ENCODE results near the gene RAB3IP. TPM values are rescaled to one million over a fixed set of nuclear protein-coding genes. Genes with fewer than 3 reads are reported as not detected.
"Not testable (repeated sequence)": the region's sequence is repeated elsewhere in the genome, so short reads cannot be mapped to it uniquely, and the experiment has no call there.

RAB3IP gene
- total RNA-seq, 1 donor from 2014 or later = 14.1 TPM

DNA sequence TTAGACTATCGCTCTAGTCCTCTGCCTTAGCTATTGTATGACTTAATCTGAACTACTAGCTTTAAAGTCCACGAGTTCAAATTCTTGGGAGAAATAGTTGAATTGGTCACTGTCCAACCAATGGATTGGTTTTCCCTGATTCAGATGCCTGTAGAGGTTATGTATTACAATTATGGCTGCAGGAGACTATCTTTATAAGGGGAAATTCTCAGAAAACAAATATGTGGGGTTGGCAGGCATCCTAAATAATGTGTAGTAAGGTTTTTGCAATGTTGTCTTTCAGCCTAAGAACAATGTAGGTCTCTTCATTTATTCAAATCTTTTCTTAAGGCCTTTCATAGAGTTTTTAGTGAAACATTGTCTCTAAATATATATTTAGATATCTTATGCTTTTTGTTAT, 113.3 kb downstream of the RAB3IP start:
- no peak overlapping the region for H3K27ac Mint-ChIP-seq (ENCODE audit: unreplicated experiment)
- H3K9me3 Mint-ChIP-seq (ENCODE audit: unreplicated experiment) = no peaks in the 10 kb centered on the region
- TF ChIP-seq, protein P1, sequence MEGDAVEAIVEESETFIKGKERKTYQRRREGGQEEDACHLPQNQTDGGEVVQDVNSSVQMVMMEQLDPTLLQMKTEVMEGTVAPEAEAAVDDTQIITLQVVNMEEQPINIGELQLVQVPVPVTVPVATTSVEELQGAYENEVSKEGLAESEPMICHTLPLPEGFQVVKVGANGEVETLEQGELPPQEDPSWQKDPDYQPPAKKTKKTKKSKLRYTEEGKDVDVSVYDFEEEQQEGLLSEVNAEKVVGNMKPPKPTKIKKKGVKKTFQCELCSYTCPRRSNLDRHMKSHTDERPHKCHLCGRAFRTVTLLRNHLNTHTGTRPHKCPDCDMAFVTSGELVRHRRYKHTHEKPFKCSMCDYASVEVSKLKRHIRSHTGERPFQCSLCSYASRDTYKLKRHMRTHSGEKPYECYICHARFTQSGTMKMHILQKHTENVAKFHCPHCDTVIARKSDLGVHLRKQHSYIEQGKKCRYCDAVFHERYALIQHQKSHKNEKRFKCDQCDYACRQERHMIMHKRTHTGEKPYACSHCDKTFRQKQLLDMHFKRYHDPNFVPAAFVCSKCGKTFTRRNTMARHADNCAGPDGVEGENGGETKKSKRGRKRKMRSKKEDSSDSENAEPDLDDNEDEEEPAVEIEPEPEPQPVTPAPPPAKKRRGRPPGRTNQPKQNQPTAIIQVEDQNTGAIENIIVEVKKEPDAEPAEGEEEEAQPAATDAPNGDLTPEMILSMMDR (IDR thresholded peaks at IDR 0.05; ENCODE audit: unreplicated experiment) = no peak
- no peaks in the 10 kb centered on the region for H3K4me1 Mint-ChIP-seq (ENCODE audit: unreplicated experiment)
- peaks cover 5% of the 10 kb centered on the region for H3K36me3 Mint-ChIP-seq (ENCODE audit: low read depth, unreplicated experiment)
- no peak overlapping the region for H3K4me3 Mint-ChIP-seq (ENCODE audit: unreplicated experiment)
- no peaks in the 10 kb centered on the region for H3K27me3 Mint-ChIP-seq (ENCODE audit: unreplicated experiment)
- no peak for DNase-seq (ENCODE audit: low spot score)

DNA sequence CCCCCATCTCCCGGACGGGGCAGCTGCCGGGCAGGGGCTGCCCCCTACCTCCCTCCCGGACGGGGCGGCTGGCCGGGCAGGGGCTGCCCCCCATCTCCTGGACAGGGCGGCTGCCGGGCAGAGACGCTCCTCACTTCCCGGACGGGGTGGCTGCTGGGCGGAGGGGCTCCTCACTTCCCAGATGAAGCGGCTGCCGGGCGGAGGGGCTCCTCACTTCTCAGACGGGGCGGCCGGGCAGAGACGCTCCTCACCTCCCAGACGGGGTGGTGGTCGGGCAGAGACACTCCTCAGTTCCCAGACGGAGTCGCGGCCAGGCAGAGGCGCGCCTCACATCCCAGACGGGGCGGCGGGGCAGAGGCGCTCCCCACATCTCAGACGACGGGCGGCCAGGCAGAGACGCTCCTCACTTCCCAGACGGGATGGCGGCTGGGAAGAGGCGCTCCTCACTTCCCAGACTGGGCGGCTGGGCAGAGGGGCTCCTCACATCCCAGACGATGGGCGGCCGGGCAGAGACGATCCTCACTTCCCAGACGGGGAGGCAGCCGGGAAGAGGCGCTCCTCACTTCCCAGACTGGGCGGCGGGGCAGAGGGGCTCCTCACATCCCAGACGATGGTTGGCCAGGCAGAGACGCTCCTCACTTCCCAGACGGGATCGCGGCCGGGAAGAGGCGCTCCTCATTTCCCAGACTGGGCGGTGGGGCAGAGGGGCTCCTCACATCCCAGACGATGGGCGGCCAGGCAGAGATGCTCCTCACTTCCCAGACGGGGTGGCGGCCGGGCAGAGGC, 114.7 kb downstream of the RAB3IP start:
- H3K36me3 Mint-ChIP-seq (ENCODE audit: low read depth, unreplicated experiment); H3K4me1 Mint-ChIP-seq (ENCODE audit: unreplicated experiment); H3K27me3 Mint-ChIP-seq (ENCODE audit: unreplicated experiment); DNase-seq (ENCODE audit: low spot score); H3K9me3 Mint-ChIP-seq (ENCODE audit: unreplicated experiment); H3K4me3 Mint-ChIP-seq (ENCODE audit: unreplicated experiment); H3K27ac Mint-ChIP-seq (ENCODE audit: unreplicated experiment): not testable (repeated sequence)

DNA sequence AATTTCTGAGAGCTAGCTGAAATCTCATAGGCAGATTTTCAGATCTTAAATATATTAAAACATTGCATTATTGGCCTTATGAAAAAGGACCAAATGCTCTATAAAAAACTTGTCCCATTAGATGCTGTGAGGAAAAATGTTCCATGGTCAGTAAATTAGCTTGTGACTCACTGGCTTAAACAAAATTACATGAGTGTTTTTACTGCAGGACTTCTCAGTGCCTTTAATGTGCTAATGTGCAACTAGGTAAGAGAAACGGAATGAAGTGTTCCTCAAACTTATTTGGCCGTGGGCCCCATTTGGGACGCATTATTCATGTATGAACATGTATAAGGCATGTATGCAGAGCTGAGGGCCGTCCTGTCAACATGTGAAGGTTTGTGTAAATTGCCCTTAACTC, 128.0 kb downstream of the RAB3IP start:
- no peak for DNase-seq (ENCODE audit: low spot score)
- no peaks in the 10 kb centered on the region for H3K9me3 Mint-ChIP-seq (ENCODE audit: unreplicated experiment)
- H3K4me1 Mint-ChIP-seq (ENCODE audit: unreplicated experiment) = no peaks in the 10 kb centered on the region
- H3K4me3 Mint-ChIP-seq (ENCODE audit: unreplicated experiment) = no peak overlapping the region
- no peaks in the 10 kb centered on the region for H3K27me3 Mint-ChIP-seq (ENCODE audit: unreplicated experiment)
- no peaks in the 10 kb centered on the region for H3K36me3 Mint-ChIP-seq (ENCODE audit: low read depth, unreplicated experiment)
- H3K27ac Mint-ChIP-seq (ENCODE audit: unreplicated experiment) = no peak overlapping the region
- TF ChIP-seq, protein P1 (IDR thresholded peaks at IDR 0.05; ENCODE audit: unreplicated experiment) = no peak

DNA sequence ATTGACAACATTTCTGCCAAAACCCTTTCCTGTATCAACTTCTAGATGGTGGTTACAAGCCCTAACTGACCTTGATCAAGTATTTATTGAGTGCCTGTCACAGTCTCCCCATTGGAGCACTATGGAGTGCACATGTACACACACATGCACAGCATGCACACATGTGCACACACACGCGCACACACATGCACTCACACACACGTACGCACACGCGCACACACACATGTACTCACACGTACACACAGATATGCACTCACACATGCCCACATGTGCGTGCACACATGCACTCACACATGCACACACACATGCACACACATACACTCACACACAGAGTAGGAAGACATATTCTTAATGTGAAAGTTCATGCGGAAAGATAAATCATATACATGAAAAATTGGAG, 130.0 kb downstream of the RAB3IP start:
- no peaks in the 10 kb centered on the region for H3K27me3 Mint-ChIP-seq (ENCODE audit: unreplicated experiment)
- TF ChIP-seq, protein P1 (IDR thresholded peaks at IDR 0.05; ENCODE audit: unreplicated experiment) = no peak
- no peak overlapping the region for H3K4me3 Mint-ChIP-seq (ENCODE audit: unreplicated experiment)
- no peaks in the 10 kb centered on the region for H3K4me1 Mint-ChIP-seq (ENCODE audit: unreplicated experiment)
- no peaks in the 10 kb centered on the region for H3K9me3 Mint-ChIP-seq (ENCODE audit: unreplicated experiment)
- H3K27ac Mint-ChIP-seq (ENCODE audit: unreplicated experiment) = no peak overlapping the region
- DNase-seq (ENCODE audit: low spot score) = no peak
- no peaks in the 10 kb centered on the region for H3K36me3 Mint-ChIP-seq (ENCODE audit: low read depth, unreplicated experiment)

DNA sequence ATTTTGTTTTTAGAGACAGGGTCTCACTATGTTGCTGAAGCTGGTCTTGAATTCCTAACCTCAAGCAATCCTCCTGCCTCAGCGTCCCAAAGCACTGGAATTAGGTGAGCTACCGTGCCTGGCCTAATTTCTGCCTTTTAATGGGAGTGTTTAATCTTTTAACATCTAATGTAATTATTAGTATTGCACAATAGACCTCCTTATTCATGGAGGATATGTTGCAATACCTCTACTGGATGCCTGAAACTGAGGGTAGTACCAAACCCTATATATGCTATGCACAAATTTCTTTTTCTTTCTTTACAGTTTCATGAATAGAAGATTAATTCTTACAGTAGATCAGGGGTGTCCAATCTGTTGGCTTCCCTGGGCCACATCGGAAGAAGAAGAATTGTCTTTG, 134.1 kb downstream of the RAB3IP start:
- no peaks in the 10 kb centered on the region for H3K27me3 Mint-ChIP-seq (ENCODE audit: unreplicated experiment)
- no peaks in the 10 kb centered on the region for H3K36me3 Mint-ChIP-seq (ENCODE audit: low read depth, unreplicated experiment)
- no peak for DNase-seq (ENCODE audit: low spot score)
- H3K9me3 Mint-ChIP-seq (ENCODE audit: unreplicated experiment) = no peaks in the 10 kb centered on the region
- no peak overlapping the region for H3K27ac Mint-ChIP-seq (ENCODE audit: unreplicated experiment)
- H3K4me1 Mint-ChIP-seq (ENCODE audit: unreplicated experiment) = peaks cover 5% of the 10 kb centered on the region
- TF ChIP-seq, protein P1 (IDR thresholded peaks at IDR 0.05; ENCODE audit: unreplicated experiment) = no peak
- H3K4me3 Mint-ChIP-seq (ENCODE audit: unreplicated experiment) = no peak overlapping the region

Other genes with a start within 250 kb of the RAB3IP start
- gene CCT2, start 153.4 kb upstream of the RAB3IP start, total RNA-seq (ENCODE audit: unreplicated experiment) = 153 TPM
- not detected for gene LRRC10, start 128.0 kb upstream of the RAB3IP start, total RNA-seq (ENCODE audit: unreplicated experiment)
- gene BEST3, start 39.6 kb upstream of the RAB3IP start, total RNA-seq (ENCODE audit: unreplicated experiment) = not detected
- gene MYRFL, start 86.4 kb downstream of the RAB3IP start, total RNA-seq (ENCODE audit: unreplicated experiment) = 0.69 TPM

Data from endothelial cell (in vitro differentiated cells).